NCI-H1436 (cell line): ENCODE data around the gene MEF2D.

ENCODE experiments used
- DNase-seq: peaks from one replicate; lab custom pipeline; 2025; lab: John Stamatoyannopoulos, UW

MEF2D gene

GRCh38 chr1:156468693-156469345, 31.8 kb downstream of the MEF2D start:
- DNase-seq, result no peak

DNA sequence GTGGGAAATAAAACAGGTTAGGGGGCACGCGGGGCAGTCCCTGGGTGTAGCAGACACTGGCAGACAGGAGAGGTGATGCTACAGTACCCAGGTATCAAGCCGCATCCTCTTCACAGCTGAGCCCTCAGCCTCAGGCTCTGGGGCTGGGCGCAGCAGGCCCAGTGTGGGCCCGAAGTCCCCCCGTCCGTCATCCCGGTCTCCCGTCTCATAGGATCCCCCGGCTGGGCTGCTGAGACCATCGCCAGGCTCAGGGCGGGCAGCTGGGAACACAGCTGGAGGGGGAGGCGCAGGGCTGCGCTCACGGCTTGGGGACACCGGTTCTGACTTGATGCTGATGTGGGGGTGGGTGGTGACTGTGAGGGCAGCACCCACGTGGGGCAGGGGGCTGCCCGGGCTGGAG, 32.7 kb downstream of the MEF2D start:
- no peak for DNase-seq

- no peak for DNase-seq
Observed at GRCh38 chr1:156467385-156467784, 33.2 kb downstream of the MEF2D start.

DNA sequence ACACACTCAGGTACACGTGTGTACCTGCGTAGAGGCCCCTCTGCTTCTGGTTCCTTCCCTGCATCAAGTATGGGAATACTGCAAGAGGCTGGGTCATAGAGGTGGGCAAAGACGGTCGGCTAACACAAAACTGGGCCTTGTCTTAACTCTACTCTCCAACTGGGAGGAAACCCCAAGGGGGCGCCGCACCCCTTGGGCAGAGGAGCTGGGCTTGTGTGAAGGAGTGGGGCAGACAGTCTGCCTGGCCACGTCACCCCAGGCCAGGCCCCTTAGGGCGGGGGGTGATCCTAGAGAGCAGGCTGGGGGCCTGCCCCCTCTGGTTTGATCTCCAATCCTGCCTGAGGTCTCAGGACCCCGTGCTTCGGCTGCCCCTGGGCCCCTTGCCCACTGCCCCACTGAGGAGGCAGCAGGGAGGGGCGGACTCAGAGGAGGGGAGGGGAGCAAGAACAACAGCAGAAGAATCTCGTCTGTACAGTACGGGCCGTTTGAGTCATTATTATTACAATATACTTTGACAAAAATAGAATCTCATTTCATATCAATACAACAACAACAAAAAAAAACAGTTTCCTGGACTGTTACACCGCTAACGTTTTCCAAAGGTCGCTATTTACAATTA, 34.7 kb downstream of the MEF2D start:
- no peak for DNase-seq

GRCh38 chr1:156464825-156465452, 35.6 kb downstream of the MEF2D start:
- no peak for DNase-seq

DNA sequence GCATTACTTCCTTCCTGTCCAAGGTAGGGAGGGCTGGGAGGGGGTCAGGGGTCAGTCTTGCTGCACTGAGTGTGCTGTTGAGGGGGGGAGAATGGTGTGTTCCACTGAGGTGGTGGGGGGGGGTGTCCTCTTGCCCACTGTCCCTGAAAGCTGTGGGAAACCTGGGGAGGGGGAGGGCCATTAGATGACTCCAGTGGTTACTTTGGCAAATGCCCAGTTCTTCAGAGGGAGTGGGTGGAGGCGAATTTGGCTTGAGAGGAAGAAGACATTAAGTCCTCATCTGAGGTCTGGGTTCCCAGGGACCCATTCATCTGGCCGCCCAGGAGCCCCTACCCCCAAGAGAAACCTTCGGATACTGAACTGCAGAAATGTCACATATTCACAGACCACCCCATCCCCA, 36.2 kb downstream of the MEF2D start:
- DNase-seq, result no peak

DNA sequence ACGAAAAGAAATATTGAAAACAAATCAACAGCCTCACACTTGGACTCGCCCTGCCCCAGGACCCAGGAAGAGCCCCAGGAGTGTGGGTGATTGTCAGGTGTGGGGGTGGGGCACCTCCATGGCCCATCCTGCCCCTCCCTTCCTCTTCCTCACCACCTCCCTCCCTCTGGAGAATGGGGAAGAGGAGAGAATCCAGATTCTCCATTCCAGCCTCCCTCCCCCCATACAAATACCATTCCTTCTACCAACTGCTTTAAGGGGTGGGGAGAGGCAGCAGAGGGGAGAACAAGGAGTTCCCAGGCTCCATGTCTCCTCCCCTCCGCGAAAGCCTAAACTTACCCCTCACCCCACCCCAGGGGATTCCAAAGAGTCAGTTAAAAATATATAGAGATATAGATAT, 36.7 kb downstream of the MEF2D start:
- no peak for DNase-seq

- no peak for DNase-seq
Observed at GRCh38 chr1:156462954-156463795, 37.4 kb downstream of the MEF2D start.

DNA sequence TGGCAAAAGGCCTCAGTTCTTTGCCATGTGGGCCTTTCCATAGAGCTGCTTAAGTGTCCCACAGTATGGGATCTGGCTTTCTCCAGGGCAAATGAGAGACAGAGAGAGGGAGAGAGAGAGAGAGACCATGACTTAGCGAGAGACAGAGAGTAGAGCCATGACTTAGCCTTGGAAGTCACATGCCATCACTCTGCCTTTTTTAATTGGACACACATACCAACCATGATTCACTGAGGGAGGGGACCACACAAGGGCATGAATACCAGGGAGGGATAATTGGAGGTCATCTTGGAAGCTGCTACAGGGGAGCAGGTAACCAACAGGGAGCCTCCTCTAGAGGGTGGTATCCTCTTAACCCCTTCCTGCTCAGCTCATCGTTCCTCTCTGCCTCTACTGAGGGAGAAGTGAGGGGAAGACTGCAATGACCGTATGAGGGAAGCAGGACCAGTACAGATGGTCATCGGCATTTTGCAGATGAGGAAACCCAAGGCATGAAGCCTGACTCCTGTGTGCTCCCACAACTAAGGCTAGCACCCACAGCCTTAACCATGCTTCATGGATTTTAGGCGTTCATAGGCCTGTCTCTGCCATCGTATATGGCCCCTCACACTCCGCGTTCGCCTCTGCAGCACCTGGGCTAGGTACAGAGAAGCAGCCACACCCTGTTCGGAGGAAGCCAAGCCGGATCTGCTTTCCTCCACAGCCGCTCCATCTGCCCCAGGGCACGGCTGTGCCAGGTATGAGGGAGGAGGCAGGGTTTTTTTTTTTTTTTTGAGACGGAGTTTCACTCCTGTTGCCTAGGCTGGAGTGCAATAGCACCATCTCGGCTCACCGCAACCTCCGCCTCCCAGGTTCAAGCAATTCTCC, 38.6 kb downstream of the MEF2D start:
- no peak for DNase-seq

GRCh38 chr1:156461109-156461508, 39.5 kb downstream of the MEF2D start:
- DNase-seq, result no peak

GRCh38 chr1:156460525-156460924, 40.0 kb downstream of the MEF2D start:
- DNase-seq, result no peak

DNA sequence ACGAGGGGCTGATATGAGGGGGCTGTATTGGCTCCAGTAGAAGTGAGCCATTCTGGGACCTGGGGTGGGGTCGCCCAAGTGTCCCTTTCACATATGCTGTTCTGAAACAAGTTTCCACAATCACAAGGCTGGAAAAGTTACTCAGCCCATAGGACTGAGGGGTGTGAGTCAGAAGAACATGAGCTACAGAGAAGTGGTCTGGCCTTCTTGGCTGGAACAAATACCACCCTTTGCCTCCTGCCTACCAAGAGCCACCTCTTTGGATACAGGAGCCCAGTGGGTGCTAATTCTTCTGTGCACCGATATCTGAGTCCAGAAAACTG, 42.4 kb downstream of the MEF2D start:
- DNase-seq, result no peak

GRCh38 chr1:156456625-156457465, 43.7 kb downstream of the MEF2D start:
- peak; percentile 98 for DNase-seq

GRCh38 chr1:156455362-156455761, 45.2 kb downstream of the MEF2D start:
- no peak for DNase-seq

GRCh38 chr1:156452907-156453306, 47.7 kb downstream of the MEF2D start:
- no peak for DNase-seq

GRCh38 chr1:156451505-156452160, 48.9 kb downstream of the MEF2D start:
- no peak for DNase-seq

DNA sequence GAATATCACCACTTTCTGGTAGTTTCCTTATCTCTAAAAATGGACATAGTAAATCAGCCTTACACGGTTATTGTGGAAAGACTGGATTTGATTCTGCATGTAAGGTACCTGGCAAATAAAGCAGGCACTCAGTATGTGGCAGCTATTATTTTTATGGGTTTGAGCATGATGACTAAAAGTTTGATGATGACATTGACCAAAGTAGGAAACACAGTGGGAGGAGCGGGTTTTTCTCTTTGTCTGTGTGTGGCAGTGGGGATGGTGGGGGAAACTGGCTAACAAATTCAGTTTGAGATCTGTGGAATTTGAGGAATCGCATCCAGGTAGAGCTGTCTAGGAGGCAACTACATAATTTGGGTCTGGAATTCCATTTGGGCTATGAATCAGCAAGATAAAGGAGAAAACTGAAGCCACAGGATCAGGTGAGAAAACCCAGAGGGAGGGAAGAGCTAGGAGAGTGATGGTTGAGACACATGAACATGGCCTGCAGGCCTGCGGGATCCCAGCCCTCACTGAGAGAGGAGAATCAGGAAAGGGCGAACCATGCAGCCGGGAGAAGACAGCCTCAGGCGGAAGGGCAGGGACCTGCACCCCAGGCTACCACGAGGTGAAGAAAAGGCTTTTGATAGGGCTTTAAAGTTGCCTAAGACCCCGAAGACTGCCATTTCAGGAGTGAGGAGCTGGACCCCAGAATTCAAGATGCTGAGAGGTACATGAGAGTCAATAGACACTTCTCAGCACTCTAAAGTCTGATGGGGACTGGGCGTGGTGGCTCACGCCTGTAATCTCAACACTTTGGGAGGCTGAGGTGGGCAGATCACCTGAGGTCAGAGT, 52.2 kb downstream of the MEF2D start:
- DNase-seq, result no peak

GRCh38 chr1:156445789-156446263, 54.7 kb downstream of the MEF2D start:
- peak; percentile 82 for DNase-seq

GRCh38 chr1:156444407-156445001, 56.1 kb downstream of the MEF2D start:
- DNase-seq, result peak; percentile 13
